HepG2 (cell line): ENCODE results near the gene ATN1.

Experiments
- BRD4 ChIP-seq: sonication (generic); formaldehyde crosslinking; IDR thresholded peaks from 2 replicates; pipeline ENCODE4 v1.4.0; 2020; ENCODE audit warnings: missing genetic modification reagents
- EZH2 ChIP-seq: conservative IDR thresholded peaks from 2 replicates; pipeline ENCODE4 v1.6.1; 2012; ENCODE audit warnings: mild to moderate bottlenecking, low read depth, low read length, moderate library complexity
- MAF1 ChIP-seq: sonication (generic); formaldehyde crosslinking; IDR thresholded peaks from 2 replicates; pipeline ENCODE4 v1.5.0; 2020; ENCODE audit warnings: missing genetic modification reagents, borderline replicate concordance
- MAZ ChIP-seq, 2 experiments: sonication (generic) in 1 of 2; formaldehyde crosslinking in 1 of 2; IDR thresholded peaks; 2 replicates each; pipeline versions ENCODE4 v1.5.0 to v1.6.1; 2012 to 2020; ENCODE audit warnings: low read depth in 2 of 2, mild to moderate bottlenecking in 2 of 2, borderline replicate concordance in 1 of 2, improper control_type of control experiment in 1 of 2, low read length in 1 of 2, missing genetic modification reagents in 1 of 2, moderate library complexity in 1 of 2
- SOX5 ChIP-seq: IDR thresholded peaks from 2 replicates; pipeline ENCODE4 v1.6.1; 2016; ENCODE audit warnings: borderline replicate concordance
- SP4 ChIP-seq: sonication (generic); formaldehyde crosslinking; IDR thresholded peaks from 2 replicates; pipeline ENCODE4 v1.8.1; 2023; ENCODE audit warnings: mild to moderate bottlenecking, missing genetic modification reagents
- ZNF766 ChIP-seq: sonication (generic); formaldehyde crosslinking; IDR thresholded peaks from 2 replicates; pipeline ENCODE4 v1.5.0; 2020; ENCODE audit warnings: missing genetic modification reagents, borderline replicate concordance
- ZSCAN20 ChIP-seq: sonication (generic); formaldehyde crosslinking; IDR thresholded peaks from 2 replicates; pipeline ENCODE4 v1.4.0; 2020; ENCODE audit warnings: missing genetic modification reagents, mild to moderate bottlenecking, borderline replicate concordance
- TF ChIP-seq, protein P1 (sequence below): sonication (generic); formaldehyde crosslinking; IDR thresholded peaks from 2 replicates; pipeline ENCODE4 v1.5.0; 2020; ENCODE audit warnings: mild to moderate bottlenecking, missing genetic modification reagents, moderate library complexity

- TF ChIP-seq ZSCAN20 (CRISPR knock-in tag) (no peak), MAZ (IDR thresholded peaks at IDR 0.05; ENCODE audit: borderline replicate concordance, low read depth, low read length) (no peak), MAZ (CRISPR knock-in tag; IDR thresholded peaks at IDR 0.05; ENCODE audit: low read depth) (no peak), EZH2 (no peak), SOX5 (CRISPR knock-in tag) (no peak), BRD4 (no peak), SP4 (no peak), MAF1 (no peak), ZNF766 (CRISPR knock-in tag) (no peak)
- TF ChIP-seq, protein P1, sequence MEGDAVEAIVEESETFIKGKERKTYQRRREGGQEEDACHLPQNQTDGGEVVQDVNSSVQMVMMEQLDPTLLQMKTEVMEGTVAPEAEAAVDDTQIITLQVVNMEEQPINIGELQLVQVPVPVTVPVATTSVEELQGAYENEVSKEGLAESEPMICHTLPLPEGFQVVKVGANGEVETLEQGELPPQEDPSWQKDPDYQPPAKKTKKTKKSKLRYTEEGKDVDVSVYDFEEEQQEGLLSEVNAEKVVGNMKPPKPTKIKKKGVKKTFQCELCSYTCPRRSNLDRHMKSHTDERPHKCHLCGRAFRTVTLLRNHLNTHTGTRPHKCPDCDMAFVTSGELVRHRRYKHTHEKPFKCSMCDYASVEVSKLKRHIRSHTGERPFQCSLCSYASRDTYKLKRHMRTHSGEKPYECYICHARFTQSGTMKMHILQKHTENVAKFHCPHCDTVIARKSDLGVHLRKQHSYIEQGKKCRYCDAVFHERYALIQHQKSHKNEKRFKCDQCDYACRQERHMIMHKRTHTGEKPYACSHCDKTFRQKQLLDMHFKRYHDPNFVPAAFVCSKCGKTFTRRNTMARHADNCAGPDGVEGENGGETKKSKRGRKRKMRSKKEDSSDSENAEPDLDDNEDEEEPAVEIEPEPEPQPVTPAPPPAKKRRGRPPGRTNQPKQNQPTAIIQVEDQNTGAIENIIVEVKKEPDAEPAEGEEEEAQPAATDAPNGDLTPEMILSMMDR (CRISPR knock-in tag): no peak
Measured at GRCh38 chr12:6921996-6922946, 5.5 kb upstream of the ATN1 start.
